Erythroblast (primary cell): ENCODE data around the gene AK3.

Experiments
- GATA1 ChIP-seq: IDR thresholded peaks from 2 replicates; pipeline ENCODE4 v1.6.1; 2011; ENCODE audit warnings: low read depth, mild to moderate bottlenecking, control low read depth, low read length, moderate library complexity
- POLR2A ChIP-seq: IDR thresholded peaks from 2 replicates; pipeline ENCODE4 v1.6.1; 2011; ENCODE audit warnings: mild to moderate bottlenecking, low read length

- TF ChIP-seq POLR2A (no peak), GATA1 (no peak)
Measured at GRCh38 chr9:4755026-4755609, 14.1 kb upstream of the AK3 start.
